Panc1 (cell line): ENCODE data around the gene EXOC6B.

Source experiments
- CTCF ChIP-seq: fragments of 450-650 bp; IDR thresholded peaks from 2 replicates; pipeline ENCODE4 v1.5.1; 2017; ENCODE audit warnings: mild to moderate bottlenecking
- POLR2AphosphoS5 ChIP-seq: IDR thresholded peaks from 2 replicates; pipeline ENCODE4 v1.6.1; 2012; ENCODE audit warnings: mild to moderate bottlenecking, low read depth, low read length, moderate library complexity
- SIN3A ChIP-seq: IDR thresholded peaks from 2 replicates; pipeline ENCODE4 v1.6.1; 2012; ENCODE audit warnings: low read depth, mild to moderate bottlenecking, low read length, moderate library complexity, borderline replicate concordance; ENCODE audit not compliant: insufficient read depth
- TCF7L2 ChIP-seq: IDR thresholded peaks from 2 replicates; pipeline ENCODE4 v1.6.1; 2011; ENCODE audit warnings: mild to moderate bottlenecking, low read depth, low read length, inconsistent platforms

GRCh38 chr2:72833084-72833714 is 7.4 kb upstream of the EXOC6B start:
- TF ChIP-seq CTCF (no peak), POLR2AphosphoS5 (no peak), TCF7L2 (no peak), SIN3A (no peak)
